ENCODE measurements around the gene PPFIBP2. TPM values are rescaled to one million over a fixed set of nuclear protein-coding genes. Genes with fewer than 3 reads are reported as not detected.

Gene PPFIBP2
- total and polyA plus RNA-seq, 10 of the 15 experiments (the other 5 are each of a cell fraction or from before 2014, with no cell fraction given) = 17.3 to 56.3 (median 39.2) TPM

DNA sequence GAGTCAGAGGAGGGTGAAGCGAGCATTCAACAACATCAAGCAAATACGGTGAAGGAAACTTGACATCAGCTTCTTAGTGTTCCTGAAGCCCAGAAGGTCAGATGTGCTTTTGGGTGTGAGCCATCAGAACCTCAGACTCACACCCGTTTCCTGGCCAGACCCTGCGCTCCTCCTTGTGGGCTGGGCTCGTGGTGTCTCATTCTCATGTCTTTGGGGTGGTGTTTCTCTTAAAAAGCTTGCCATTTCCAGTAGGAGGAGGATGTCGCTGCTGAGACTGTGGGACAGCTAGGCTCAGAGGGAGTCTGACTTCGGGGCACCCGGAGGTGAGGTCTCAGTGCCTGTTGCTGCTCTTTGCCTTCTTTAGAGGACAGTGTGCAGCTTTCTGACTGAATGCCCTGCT is 24.2 kb downstream of the PPFIBP2 start (continued):
- no peak for TF ChIP-seq LARP7 (IDR thresholded peaks at IDR 0.05)

- intact Hi-C loops (cut with micrococcal nuclease; ENCODE audit: unreplicated experiment) = no loop called here
- FAIRE-seq (no peak), DNase-seq (ENCODE audit: low read depth, low spot score) (no peak), ATAC-seq (no peak)
- in situ Hi-C loops (cut with MboI) = no loop called here
- H3K4me1 ChIP-seq (ENCODE audit: control insufficient read depth, insufficient read depth, low read length) = peaks cover 48% of the 10 kb centered on the region
- no peaks in the 10 kb centered on the region for H3K27me3 ChIP-seq (replicated peaks in 1 of 2; ENCODE audit: control insufficient read depth in 2 of 2, insufficient read depth in 2 of 2, low read length in 1 of 2)
- H3K36me3 ChIP-seq (ENCODE audit: control insufficient read depth in 2 of 2, insufficient read depth in 2 of 2, low read length in 1 of 2) = peaks cover 0 to 8% of the 10 kb centered on the region in 2 experiments; a peak in 1 of 4 replicates
- peaks cover 88% of the 10 kb centered on the region for H3K79me2 ChIP-seq (ENCODE audit: control insufficient read depth, insufficient read depth, low read length)
- ChIA-PET RAD21 (ENCODE audit: unreplicated experiment) (no interaction called here), CTCF (interaction anchor here (1.1 to 1.8 kb wide), 7 partner anchors 11 to 100 kb away, joined by 3 to 10 read pairs (median 4); partner anchors contain the start of gene PPFIBP2), SMC1A (ENCODE audit: uncharacterized antibody, unreplicated experiment) (interaction anchor here (2.1 to 4.2 kb wide), 2 partner anchors 11 to 17 kb away, joined by 4 to 21 read pairs; no protein-coding TSS in a partner anchor), POLR2A (interaction anchor here (1.2 to 1.3 kb wide), 2 partner anchors 17 to 18 kb away, joined by 3 read pairs; no protein-coding TSS in a partner anchor)
- TF ChIP-seq ZNF592 (IDR thresholded peaks at IDR 0.05) (no peak), RB1 (IDR thresholded peaks at IDR 0.05; ENCODE audit: borderline replicate concordance) (no peak), ETV6 (conservative IDR thresholded peaks at IDR 0.05 in 1 of 2, IDR thresholded peaks at IDR 0.05 in 1 of 2; ENCODE audit: borderline replicate concordance in 1 of 2, low read depth in 1 of 2) (no peak), POLR2AphosphoS2 (IDR thresholded peaks at IDR 0.05; ENCODE audit: low read depth, low read length) (no peak), EED (IDR thresholded peaks at IDR 0.05; ENCODE audit: low read depth) (no peak), RUNX3 (IDR thresholded peaks at IDR 0.05; ENCODE audit: low read length) (no peak), E2F8 (IDR thresholded peaks at IDR 0.05; ENCODE audit: low read depth, partially characterized antibody) (no peak)
- H3K9me3 ChIP-seq (replicated peaks; ENCODE audit: control insufficient read depth, insufficient read depth, low read length) = no peaks in the 10 kb centered on the region; the same call in 2 of the 3 replicates
- H3K9ac ChIP-seq (ENCODE audit: control insufficient read depth, insufficient read depth, low read length) = peak overlapping the region; percentile 16; the same call in 1 of the 2 replicates
- BruUV-seq (replicated peaks) = no TSS peak
- 0 out of 2 replicates have a peak overlapping the region, but pooled peaks have one; percentile 23 for H3K4me2 ChIP-seq (ENCODE audit: control insufficient read depth, insufficient read depth)
- no peaks in the 10 kb centered on the region for H4K20me1 ChIP-seq (ENCODE audit: control insufficient read depth, insufficient read depth)
- no peak overlapping the region for H3K4me3 ChIP-seq
- no peak overlapping the region for H2AFZ ChIP-seq (ENCODE audit: control insufficient read depth, low read depth, low read length)
- WGBS (ENCODE audit: insufficient coverage, insufficient replicate concordance, low lambda C conversion rate, missing lambda C conversion rate) = 97% methylated on average over 12 of the region's 12 CpGs
- H3K27ac ChIP-seq (ENCODE audit: control insufficient read depth, insufficient read depth) = peak overlapping the region; percentile 33; the same call in 1 of the 2 replicates
Observed at GRCh38 chr11:7538466-7539454, 25.0 kb downstream of the PPFIBP2 start.

Measured in GM12878 (cell line).